ENCODE data around the gene HDDC2. TPM values are rescaled to one million over a fixed set of nuclear protein-coding genes. Genes with fewer than 3 reads are reported as not detected.

Gene HDDC2
- polyA plus RNA-seq, 1 donor from 2014 or later: 75.2 TPM

DNA sequence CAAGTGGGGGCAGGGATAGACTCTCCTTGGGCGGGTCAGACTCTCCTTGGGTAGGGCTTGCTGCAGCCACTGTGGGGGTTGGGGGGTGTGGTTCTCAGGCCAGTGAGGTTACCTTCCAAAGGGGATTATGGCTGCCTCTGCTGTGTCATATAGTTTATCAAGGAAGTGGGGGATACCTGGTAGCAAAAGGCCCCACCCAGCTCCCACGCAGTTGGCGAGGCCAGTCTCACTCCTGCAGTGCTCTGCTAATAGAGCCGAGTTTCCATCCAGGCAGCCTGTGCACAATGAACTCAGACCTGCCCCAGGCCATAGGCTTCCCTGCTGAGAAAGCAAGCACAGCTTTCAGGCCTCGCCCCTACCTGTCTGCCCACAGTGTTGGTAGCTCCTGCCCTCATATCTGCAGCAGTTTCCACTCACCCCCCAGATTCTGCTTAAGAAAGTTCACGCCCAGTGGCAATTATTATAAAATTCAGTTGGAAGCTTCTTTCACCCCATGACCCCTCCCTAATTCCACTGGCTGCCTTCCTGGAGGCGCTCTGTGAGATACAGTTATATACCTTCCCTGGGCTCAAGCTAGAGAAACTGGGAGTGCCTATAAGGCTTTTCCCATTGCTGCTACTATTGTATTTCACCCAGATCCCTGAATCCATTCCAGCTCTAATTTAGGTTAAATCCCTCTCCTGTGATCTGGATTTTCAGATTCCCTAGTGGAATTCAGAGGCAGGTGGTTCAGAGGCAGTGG lies 56.1 kb downstream of the HDDC2 start:
- H3K4me2 ChIP-seq (ENCODE audit: low read length): no peak overlapping the region

DNA sequence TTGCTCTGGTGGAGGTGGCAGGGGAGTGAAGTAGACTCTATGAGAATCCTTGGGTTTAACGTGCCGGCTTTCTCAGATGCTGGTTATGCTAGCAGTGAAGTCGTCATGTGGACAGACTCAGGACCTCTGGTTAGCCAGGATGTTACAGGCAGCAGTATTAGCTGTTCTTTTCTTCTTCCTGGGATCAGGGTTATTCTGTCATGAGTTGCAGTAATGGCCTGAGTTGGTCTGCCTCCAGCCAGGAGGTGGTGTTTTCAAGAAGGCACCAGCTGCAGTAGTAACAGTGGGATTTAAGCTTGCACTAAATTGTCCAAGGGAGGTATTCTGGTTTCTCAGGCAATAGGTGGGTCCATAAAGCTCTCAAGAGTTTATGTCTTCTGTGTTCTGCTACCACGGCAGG lies 56.7 kb downstream of the HDDC2 start:
- H3K9me2 ChIP-seq (ENCODE audit: insufficient read depth, low read length): no peaks in the 10 kb centered on the region
- H3K4me2 ChIP-seq (ENCODE audit: low read length): no peak overlapping the region
- H3K36me3 ChIP-seq (ENCODE audit: insufficient read depth, low read length): no peaks in the 10 kb centered on the region
- no peaks in the 10 kb centered on the region for H3F3A ChIP-seq (ENCODE audit: insufficient read depth, low read length, poor library complexity, severe bottlenecking)
- H3K79me2 ChIP-seq (replicated peaks; ENCODE audit: insufficient read depth, low read length): no peaks in the 10 kb centered on the region
- H3K27ac ChIP-seq (ENCODE audit: low read length): no peak overlapping the region
- TF ChIP-seq POLR2AphosphoS5 (IDR thresholded peaks at IDR 0.05): no peak
- peaks cover 5% of the 10 kb centered on the region for H3K9me3 ChIP-seq (ENCODE audit: low read length)
- H3K9ac ChIP-seq (ENCODE audit: low read length): no peak overlapping the region
- H4K20me1 ChIP-seq (ENCODE audit: insufficient read depth): no peaks in the 10 kb centered on the region
- no peak overlapping the region for H2AFZ ChIP-seq (ENCODE audit: low read depth, low read length)
- H3K27me3 ChIP-seq (ENCODE audit: insufficient read depth, low read depth, low read length): no peaks in the 10 kb centered on the region
- H3K4me3 ChIP-seq (ENCODE audit: low read length): no peak overlapping the region

More for the DNA sequence above, 56.1 kb downstream of the HDDC2 start:
- H3K27me3 ChIP-seq (ENCODE audit: insufficient read depth, low read depth, low read length): no peaks in the 10 kb centered on the region
- no peaks in the 10 kb centered on the region for H3F3A ChIP-seq (ENCODE audit: insufficient read depth, low read length, poor library complexity, severe bottlenecking)
- H3K27ac ChIP-seq (ENCODE audit: low read length): no peak overlapping the region
- no peaks in the 10 kb centered on the region for H3K9me2 ChIP-seq (ENCODE audit: insufficient read depth, low read length)
- no peak overlapping the region for H2AFZ ChIP-seq (ENCODE audit: low read depth, low read length)
- no peaks in the 10 kb centered on the region for H4K20me1 ChIP-seq (ENCODE audit: insufficient read depth)
- peaks cover 5% of the 10 kb centered on the region for H3K9me3 ChIP-seq (ENCODE audit: low read length)
- no peaks in the 10 kb centered on the region for H3K79me2 ChIP-seq (replicated peaks; ENCODE audit: insufficient read depth, low read length)
- no peak for TF ChIP-seq EP300 (conservative IDR thresholded peaks at IDR 0.05; ENCODE audit: poor library complexity, severe bottlenecking)
- H3K36me3 ChIP-seq (ENCODE audit: insufficient read depth, low read length): no peaks in the 10 kb centered on the region
- H3K4me3 ChIP-seq (ENCODE audit: low read length): no peak overlapping the region
- H3K9ac ChIP-seq (ENCODE audit: low read length): no peak overlapping the region

DNA sequence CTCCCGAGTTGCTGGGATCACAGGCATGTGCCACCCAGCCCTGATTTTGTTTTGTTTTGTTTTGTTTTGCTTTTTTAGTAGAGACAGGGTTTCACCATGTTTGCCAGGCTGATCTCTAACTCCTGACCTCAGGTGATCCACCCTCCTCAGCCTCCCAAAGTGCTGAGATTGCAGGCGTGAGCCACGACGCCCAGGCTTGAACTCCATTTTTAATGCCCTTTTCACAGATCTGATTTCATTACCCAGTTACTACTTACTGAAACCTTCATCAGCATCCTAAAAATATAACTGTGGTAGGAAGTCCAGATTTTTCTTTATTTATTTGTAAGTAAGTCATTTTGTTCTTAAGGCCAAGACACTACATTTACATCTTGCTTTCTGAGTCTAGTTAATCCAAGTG lies 64.0 kb downstream of the HDDC2 start:
- no peaks in the 10 kb centered on the region for H4K20me1 ChIP-seq (ENCODE audit: insufficient read depth)
- no peaks in the 10 kb centered on the region for H3K27me3 ChIP-seq (ENCODE audit: insufficient read depth, low read depth, low read length)
- H3K27ac ChIP-seq (ENCODE audit: low read length): no peak overlapping the region
- no peaks in the 10 kb centered on the region for H3K36me3 ChIP-seq (ENCODE audit: insufficient read depth, low read length)
- H3F3A ChIP-seq (ENCODE audit: insufficient read depth, low read length, poor library complexity, severe bottlenecking): no peaks in the 10 kb centered on the region
- no peaks in the 10 kb centered on the region for H3K79me2 ChIP-seq (replicated peaks; ENCODE audit: insufficient read depth, low read length)
- H3K9ac ChIP-seq (ENCODE audit: low read length): no peak overlapping the region
- H3K9me2 ChIP-seq (ENCODE audit: insufficient read depth, low read length): no peaks in the 10 kb centered on the region
- no peak overlapping the region for H2AFZ ChIP-seq (ENCODE audit: low read depth, low read length)
- no peak overlapping the region for H3K4me3 ChIP-seq (ENCODE audit: low read length)
- TF ChIP-seq EP300 (conservative IDR thresholded peaks at IDR 0.05; ENCODE audit: poor library complexity, severe bottlenecking) (no peak), MXI1 (conservative IDR thresholded peaks at IDR 0.05; ENCODE audit: poor library complexity, severe bottlenecking) (no peak), TAF1 (IDR thresholded peaks at IDR 0.05; ENCODE audit: low read depth) (no peak), EZH2 (IDR thresholded peaks at IDR 0.05; ENCODE audit: borderline replicate concordance, insufficient read depth, low read length, poor library complexity, severe bottlenecking) (no peak), RAD21 (conservative IDR thresholded peaks at IDR 0.05) (no peak), SMC3 (conservative IDR thresholded peaks at IDR 0.05; ENCODE audit: poor library complexity) (no peak), POLR2AphosphoS5 (IDR thresholded peaks at IDR 0.05) (no peak)
- TF ChIP-seq, protein P1, sequence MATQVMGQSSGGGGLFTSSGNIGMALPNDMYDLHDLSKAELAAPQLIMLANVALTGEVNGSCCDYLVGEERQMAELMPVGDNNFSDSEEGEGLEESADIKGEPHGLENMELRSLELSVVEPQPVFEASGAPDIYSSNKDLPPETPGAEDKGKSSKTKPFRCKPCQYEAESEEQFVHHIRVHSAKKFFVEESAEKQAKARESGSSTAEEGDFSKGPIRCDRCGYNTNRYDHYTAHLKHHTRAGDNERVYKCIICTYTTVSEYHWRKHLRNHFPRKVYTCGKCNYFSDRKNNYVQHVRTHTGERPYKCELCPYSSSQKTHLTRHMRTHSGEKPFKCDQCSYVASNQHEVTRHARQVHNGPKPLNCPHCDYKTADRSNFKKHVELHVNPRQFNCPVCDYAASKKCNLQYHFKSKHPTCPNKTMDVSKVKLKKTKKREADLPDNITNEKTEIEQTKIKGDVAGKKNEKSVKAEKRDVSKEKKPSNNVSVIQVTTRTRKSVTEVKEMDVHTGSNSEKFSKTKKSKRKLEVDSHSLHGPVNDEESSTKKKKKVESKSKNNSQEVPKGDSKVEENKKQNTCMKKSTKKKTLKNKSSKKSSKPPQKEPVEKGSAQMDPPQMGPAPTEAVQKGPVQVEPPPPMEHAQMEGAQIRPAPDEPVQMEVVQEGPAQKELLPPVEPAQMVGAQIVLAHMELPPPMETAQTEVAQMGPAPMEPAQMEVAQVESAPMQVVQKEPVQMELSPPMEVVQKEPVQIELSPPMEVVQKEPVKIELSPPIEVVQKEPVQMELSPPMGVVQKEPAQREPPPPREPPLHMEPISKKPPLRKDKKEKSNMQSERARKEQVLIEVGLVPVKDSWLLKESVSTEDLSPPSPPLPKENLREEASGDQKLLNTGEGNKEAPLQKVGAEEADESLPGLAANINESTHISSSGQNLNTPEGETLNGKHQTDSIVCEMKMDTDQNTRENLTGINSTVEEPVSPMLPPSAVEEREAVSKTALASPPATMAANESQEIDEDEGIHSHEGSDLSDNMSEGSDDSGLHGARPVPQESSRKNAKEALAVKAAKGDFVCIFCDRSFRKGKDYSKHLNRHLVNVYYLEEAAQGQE (IDR thresholded peaks at IDR 0.05; ENCODE audit: borderline replicate concordance): no peak
- TF ChIP-seq, protein P2, sequence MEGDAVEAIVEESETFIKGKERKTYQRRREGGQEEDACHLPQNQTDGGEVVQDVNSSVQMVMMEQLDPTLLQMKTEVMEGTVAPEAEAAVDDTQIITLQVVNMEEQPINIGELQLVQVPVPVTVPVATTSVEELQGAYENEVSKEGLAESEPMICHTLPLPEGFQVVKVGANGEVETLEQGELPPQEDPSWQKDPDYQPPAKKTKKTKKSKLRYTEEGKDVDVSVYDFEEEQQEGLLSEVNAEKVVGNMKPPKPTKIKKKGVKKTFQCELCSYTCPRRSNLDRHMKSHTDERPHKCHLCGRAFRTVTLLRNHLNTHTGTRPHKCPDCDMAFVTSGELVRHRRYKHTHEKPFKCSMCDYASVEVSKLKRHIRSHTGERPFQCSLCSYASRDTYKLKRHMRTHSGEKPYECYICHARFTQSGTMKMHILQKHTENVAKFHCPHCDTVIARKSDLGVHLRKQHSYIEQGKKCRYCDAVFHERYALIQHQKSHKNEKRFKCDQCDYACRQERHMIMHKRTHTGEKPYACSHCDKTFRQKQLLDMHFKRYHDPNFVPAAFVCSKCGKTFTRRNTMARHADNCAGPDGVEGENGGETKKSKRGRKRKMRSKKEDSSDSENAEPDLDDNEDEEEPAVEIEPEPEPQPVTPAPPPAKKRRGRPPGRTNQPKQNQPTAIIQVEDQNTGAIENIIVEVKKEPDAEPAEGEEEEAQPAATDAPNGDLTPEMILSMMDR (IDR thresholded peaks at IDR 0.05; ENCODE audit: poor library complexity, severe bottlenecking): no peak
- H3K4me2 ChIP-seq (ENCODE audit: low read length): no peak overlapping the region
- peaks cover 5% of the 10 kb centered on the region for H3K9me3 ChIP-seq (ENCODE audit: low read length)
